H1 (cell line): ENCODE measurements around the gene YBX1. TPM values are rescaled to one million over a fixed set of nuclear protein-coding genes. Genes with fewer than 3 reads are reported as not detected.
A peak's percentile ranks its signal among the peaks of the same experiment; 100 is the strongest.

ENCODE experiments used
- CTCF ChIA-PET: fragments of 300-600 bp; sonication (Branson Sonifier 250); formaldehyde crosslinking; loops from one replicate; lab custom pipeline; 2021; ENCODE audit not compliant: partially characterized antibody; lab: Charles Lee
- POLR2A ChIA-PET: fragments of 300-600 bp; sonication (Branson Sonifier 250); formaldehyde crosslinking; loops from one replicate; lab custom pipeline; 2021; ENCODE audit warnings: inconsistent platforms; ENCODE audit not compliant: partially characterized antibody; lab: Charles Lee
- DNase-seq, 2 experiments: peaks; one replicate each; pipeline versions ENCODE4 v3.0.0 to v3.0.0-alpha.2; 2010 to 2022; ENCODE audit warnings: low spot score in 2 of 2, low read depth in 1 of 2, mixed read lengths in 1 of 2
- FAIRE-seq: peaks from 2 replicates; lab custom pipeline; 2011; peaks lifted over from hg19 to GRCh38; lab: Jason Lieb, UNC
- H2AFZ ChIP-seq: 2 replicates; pipeline ENCODE4 v1.8.1; 2012; ENCODE audit warnings: low read length, inconsistent platforms
- H2AK5ac ChIP-seq: 2 replicates; pipeline ENCODE4 v1.6.1; 2013; ENCODE audit warnings: low read depth, low read length
- H2BK120ac ChIP-seq: replicated peaks from 2 replicates; pipeline ENCODE3; 2013; ENCODE audit warnings: low read depth, low read length, inconsistent platforms
- H2BK12ac ChIP-seq: 2 replicates; pipeline ENCODE4 v1.6.1; 2013; ENCODE audit warnings: low read depth, low read length
- H2BK15ac ChIP-seq: 2 replicates; pipeline ENCODE4 v1.6.1; 2013; ENCODE audit warnings: low read length
- H2BK20ac ChIP-seq: 2 replicates; pipeline ENCODE4 v1.6.1; 2013; ENCODE audit warnings: low read length
- H2BK5ac ChIP-seq: 2 replicates; pipeline ENCODE4 v1.6.1; 2013; ENCODE audit warnings: low read depth, low read length
- H3K14ac ChIP-seq: 2 replicates; pipeline ENCODE4 v1.6.1; 2013; ENCODE audit warnings: inconsistent platforms; ENCODE audit not compliant: insufficient read length
- H3K18ac ChIP-seq: 2 replicates; pipeline ENCODE4 v1.6.1; 2013; ENCODE audit warnings: low read length; ENCODE audit errors: extremely low read depth
- H3K23ac ChIP-seq: 2 replicates; pipeline ENCODE4 v1.6.1; 2013; ENCODE audit warnings: inconsistent platforms; ENCODE audit not compliant: insufficient read length
- H3K23me2 ChIP-seq: 2 replicates; pipeline ENCODE4 v1.6.1; 2013; ENCODE audit warnings: low read depth, low read length
- H3K27ac ChIP-seq: 2 replicates; pipeline ENCODE4 v1.6.1; 2011; ENCODE audit warnings: low read depth, low read length, inconsistent platforms
- H3K27me3 ChIP-seq, 4 experiments: replicated peaks in 1 of 4; 1 replicate in 1 of 4; 2 replicates in 3 of 4; pipeline versions ENCODE4 v1.6.1 to v1.8.1; 2011 to 2013; ENCODE audit warnings: low read length in 3 of 4, mild to moderate bottlenecking in 3 of 4, inconsistent platforms in 2 of 4, mixed read lengths in 2 of 4, moderate library complexity in 1 of 4; ENCODE audit not compliant: control insufficient read depth in 3 of 4, insufficient read depth in 3 of 4; ENCODE audit errors: extremely low read depth in 1 of 4
- H3K36me3 ChIP-seq, 4 experiments: 2 replicates each; pipeline versions ENCODE4 v1.6.1 to v1.8.1; 2011 to 2013; ENCODE audit warnings: mild to moderate bottlenecking in 4 of 4, low read length in 3 of 4, moderate library complexity in 2 of 4, control low read depth in 1 of 4, inconsistent platforms in 1 of 4; ENCODE audit not compliant: insufficient read depth in 4 of 4, control insufficient read depth in 2 of 4
- H3K4ac ChIP-seq: replicated peaks from 2 replicates; pipeline ENCODE3; 2013; ENCODE audit warnings: low read length, low read depth, mixed read lengths, inconsistent platforms; ENCODE audit not compliant: insufficient read length
- H3K4me1 ChIP-seq, 4 experiments: replicated peaks in 1 of 4; 1 replicate in 1 of 4; 2 replicates in 3 of 4; pipeline versions ENCODE4 v1.6.1 to v1.8.1; 2011 to 2013; ENCODE audit warnings: low read length in 3 of 4, inconsistent platforms in 2 of 4, mixed read lengths in 1 of 4; ENCODE audit not compliant: insufficient read depth in 4 of 4, control insufficient read depth in 3 of 4
- H3K4me2 ChIP-seq, 2 experiments: 2 replicates each; pipeline versions ENCODE4 v1.6.1 to v1.8.1; 2011 to 2013; ENCODE audit warnings: low read depth in 2 of 2, low read length in 2 of 2, control low read depth in 1 of 2, inconsistent platforms in 1 of 2, mild to moderate bottlenecking in 1 of 2; ENCODE audit not compliant: insufficient read depth in 1 of 2
- H3K4me3 ChIP-seq, 4 experiments: fragments of 200-600, 300-600 bp in 1 of 4; sonication (generic), shearing (Covaris generic), sonication (Bioruptor Twin) in 1 of 4; 2 replicates each; pipeline versions ENCODE4 v1.5.1 to v1.8.1; 2011 to 2016; ENCODE audit warnings: low read length in 4 of 4, low read depth in 3 of 4, control low read depth in 2 of 4, inconsistent platforms in 2 of 4, mild to moderate bottlenecking in 2 of 4, mixed read lengths in 1 of 4, moderate library complexity in 1 of 4; ENCODE audit not compliant: insufficient read depth in 2 of 4; ENCODE audit errors: extremely low read depth in 1 of 4
- H3K56ac ChIP-seq: replicated peaks from 2 replicates; pipeline ENCODE3; 2013; ENCODE audit warnings: low read depth, mild to moderate bottlenecking, mixed read lengths, low read length, inconsistent platforms; ENCODE audit not compliant: insufficient read length
- H3K79me1 ChIP-seq: 2 replicates; pipeline ENCODE4 v1.6.1; 2013; ENCODE audit warnings: low read depth, low read length, control low read depth
- H3K79me2 ChIP-seq, 2 experiments: 2 replicates each; pipeline versions ENCODE4 v1.6.1 to v1.8.1; 2012 to 2013; ENCODE audit warnings: low read length in 2 of 2, mild to moderate bottlenecking in 2 of 2, inconsistent platforms in 1 of 2; ENCODE audit not compliant: insufficient read depth in 2 of 2, control insufficient read depth in 1 of 2
- H3K9ac ChIP-seq, 4 experiments: replicated peaks in 1 of 4; 1 replicate in 1 of 4; 2 replicates in 3 of 4; pipeline versions ENCODE4 v1.6.1 to v1.8.1; 2011 to 2013; ENCODE audit warnings: low read depth in 3 of 4, low read length in 3 of 4, control low read depth in 2 of 4, mild to moderate bottlenecking in 2 of 4, moderate library complexity in 2 of 4, inconsistent platforms in 1 of 4; ENCODE audit errors: extremely low read depth in 1 of 4
- H3K9me3 ChIP-seq, 2 experiments: 2 replicates each; pipeline versions ENCODE4 v1.6.1 to v1.8.1; 2012 to 2013; ENCODE audit warnings: mild to moderate bottlenecking in 2 of 2, moderate library complexity in 2 of 2, control low read depth in 1 of 2, inconsistent platforms in 1 of 2, low read depth in 1 of 2, low read length in 1 of 2, mixed read lengths in 1 of 2; ENCODE audit not compliant: insufficient read depth in 2 of 2
- H4K20me1 ChIP-seq, 2 experiments: replicated peaks in 1 of 2; 2 replicates each; pipeline versions ENCODE3 to v1.8.1; 2011 to 2013; ENCODE audit warnings: inconsistent platforms in 2 of 2, low read length in 2 of 2, mild to moderate bottlenecking in 1 of 2; ENCODE audit not compliant: insufficient read depth in 2 of 2, control insufficient read depth in 1 of 2
- H4K5ac ChIP-seq: 2 replicates; pipeline ENCODE4 v1.6.1; 2013; ENCODE audit warnings: low read length, low read depth, mixed read lengths, inconsistent platforms; ENCODE audit not compliant: insufficient read length
- H4K8ac ChIP-seq: 2 replicates; pipeline ENCODE4 v1.8.0; 2013; ENCODE audit warnings: mild to moderate bottlenecking, moderate library complexity, low read length, inconsistent platforms; ENCODE audit not compliant: insufficient read depth; ENCODE audit errors: extremely low read depth
- H4K91ac ChIP-seq: replicated peaks from 2 replicates; pipeline ENCODE3; 2013; ENCODE audit warnings: low read length, mixed read lengths, inconsistent platforms; ENCODE audit not compliant: insufficient read length
- ATF3 ChIP-seq: IDR thresholded peaks from 2 replicates; pipeline ENCODE4 v1.6.1; 2011; ENCODE audit warnings: low read depth, mild to moderate bottlenecking, low read length; ENCODE audit not compliant: insufficient read depth
- BACH1 ChIP-seq: IDR thresholded peaks from 2 replicates; pipeline ENCODE4 v1.6.1; 2012; ENCODE audit warnings: low read length, improper control_type of control experiment
- CREB1 ChIP-seq: IDR thresholded peaks from 2 replicates; pipeline ENCODE4 v1.6.1; 2012; ENCODE audit warnings: inconsistent platforms
- E2F6 ChIP-seq: IDR thresholded peaks from 2 replicates; pipeline ENCODE4 v1.6.1; 2012; ENCODE audit warnings: inconsistent platforms
- EP300 ChIP-seq, 2 experiments: IDR thresholded peaks; 1 replicate in 1 of 2; 2 replicates in 1 of 2; pipeline ENCODE4 v1.6.1; 2011 to 2012; ENCODE audit warnings: low read depth in 2 of 2, low read length in 2 of 2, mild to moderate bottlenecking in 2 of 2, borderline replicate concordance in 1 of 2, inconsistent platforms in 1 of 2, moderate library complexity in 1 of 2
- MAFK ChIP-seq: IDR thresholded peaks from 2 replicates; pipeline ENCODE4 v1.6.1; 2012; ENCODE audit warnings: low read depth, mild to moderate bottlenecking, improper control_type of control experiment, low read length
- POLR2A ChIP-seq, 2 experiments: IDR thresholded peaks; 1 replicate in 1 of 2; 2 replicates in 1 of 2; pipeline ENCODE4 v1.6.1; 2011; ENCODE audit warnings: low read depth in 2 of 2, low read length in 2 of 2, mild to moderate bottlenecking in 2 of 2; ENCODE audit errors: control extremely low read depth in 1 of 2
- TBP ChIP-seq: IDR thresholded peaks from 2 replicates; pipeline ENCODE4 v1.6.1; 2011; ENCODE audit warnings: low read depth, low read length, improper control_type of control experiment
- WGBS, 2 experiments: shearing (Covaris generic) in 1 of 2; methylation state at CpG; one replicate each; pipeline versions ENCODE4 v1.1.6 to v1.1.7; 2013 to 2015; ENCODE audit warnings: low lambda C conversion rate in 2 of 2, mixed read lengths in 2 of 2, inconsistent platforms in 1 of 2, low coverage in 1 of 2, missing lambda C conversion rate in 1 of 2; ENCODE audit not compliant: insufficient replicate concordance in 2 of 2, insufficient coverage in 1 of 2, insufficient read length in 1 of 2; ENCODE audit errors: extremely low coverage in 1 of 2, missing lambda C conversion rate in 1 of 2; 5-methylcytosine and 5-hydroxymethylcytosine counted together
- polyA plus RNA-seq, 7 experiments: library from polyadenylated mRNA; depleted of rRNA in 3 of 7; stranded (reverse) in 5 of 7; unstranded in 2 of 7; fragments of >200 nt in 5 of 7; fragments of 200-250 nt in 2 of 7; gene quantifications; 1 replicate in 5 of 7; 2 replicates in 1 of 7; 4 replicates in 1 of 7; pipeline versions ENCODE4 v1.2.1 to v1.2.3, GENCODE V29; 2011 to 2013; ENCODE audit warnings: missing spikeins in 2 of 7, mixed read lengths in 2 of 7
- total RNA-seq: library from RNA; stranded (reverse); fragmentation: NEBNext Ultra II Directional; extraction: Animal tissue kit (Norgen Biotek cat#: 25700); gene quantifications from 2 replicates; pipeline ENCODE4 v1.2.1, GENCODE V29; 2021

YBX1 gene
- total and polyA plus RNA-seq, 2 of the 8 experiments (the other 6 are each of a cell fraction or from before 2014, with no cell fraction given) = 438 to 1,219 TPM

GRCh38 chr1:42739753-42740700, 57.8 kb downstream of the YBX1 start, which contains the start of gene CLDN19:
Gene CLDN19 (minus strand): TSS chr1:42740236. CDS start chr1:42740063, 173 bp downstream.
- Histone ChIP-seq H3K27me3 (no peaks in the 10 kb centered on the region), H2BK12ac (peak within 1 kb of the TSS; percentile 72; the same call in 1 of the 2 replicates), H4K5ac (peak within 1 kb of the TSS; percentile 64), H3K4me2 (peak within 1 kb of the TSS; percentile 77 to 85), H3K23me2 (peaks cover 5% of the 10 kb centered on the region; the same call in 1 of the 2 replicates), H4K91ac (peak within 1 kb of the TSS; percentile 93), H3K79me2 (no peaks in the 10 kb centered on the region), H2BK20ac (peak within 1 kb of the TSS; percentile 95; the same call in 1 of the 2 replicates), H3K9ac (peak within 1 kb of the TSS in 2 of 4 experiments; percentile 5 to 32; a peak in 2 of 7 replicates), H3K4me3 (peak within 1 kb of the TSS; percentile 9 to 55 (median 16); a peak in 6 of 8 replicates), H3K9me3 (no peaks in the 10 kb centered on the region), H3K14ac (no peak within 1 kb of the TSS), H3K18ac (peak within 1 kb of the TSS; percentile 88), H2BK120ac (peak within 1 kb of the TSS; percentile 59), H3K4me1 (peaks cover 0 to 38% (median 28%) of the 10 kb centered on the region in 4 experiments; a peak in 6 of 7 replicates), H2BK5ac (peak within 1 kb of the TSS; percentile 78; the same call in 1 of the 2 replicates), H3K36me3 (no peaks in the 10 kb centered on the region), H3K56ac (peak within 1 kb of the TSS; percentile 60), H2AK5ac (peak within 1 kb of the TSS; percentile 90; the same call in 1 of the 2 replicates), H4K8ac (peak within 1 kb of the TSS; percentile 48), H2AFZ (peak within 1 kb of the TSS; percentile 71), H3K23ac (no peak within 1 kb of the TSS), H2BK15ac (peak within 1 kb of the TSS; percentile 100), H3K27ac (no peak within 1 kb of the TSS), H3K79me1 (peaks cover 3% of the 10 kb centered on the region; the same call in 1 of the 2 replicates), H3K4ac (peak within 1 kb of the TSS; percentile 90), H4K20me1 (peaks cover 0 to 4% of the 10 kb centered on the region in 2 experiments)
- WGBS, 2 experiments = 41% methylated on average over 27 of the region's 27 CpGs; no CpG with 5 or more reads in 1 of the 2 experiments
- ChIA-PET CTCF (interaction anchor here (0.7 to 9.8 kb wide), 9 partner anchors 10 to 567 kb away, joined by 3 to 77 read pairs (median 3); partner anchors contain the start of genes C1orf50 and P3H1), POLR2A (interaction anchor here (0.6 to 3.9 kb wide), 10 partner anchors 9 to 404 kb away, joined by 3 to 32 read pairs (median 4); partner anchors contain the start of genes C1orf50, P3H1 and YBX1)
- FAIRE-seq (peak; percentile 82), DNase-seq (peak; percentile 73 to 93)
- TF ChIP-seq EP300 (IDR thresholded peaks at IDR 0.05; ENCODE audit: borderline replicate concordance in 1 of 2, low read depth in 2 of 2, low read length in 2 of 2) (no peak), E2F6 (0 out of 2 replicates have a peak, but pooled peaks have one; percentile 20), TBP (peak; percentile 27; the same call in 1 of the 2 replicates), POLR2A (IDR thresholded peaks at IDR 0.05; ENCODE audit: control extremely low read depth in 1 of 2, low read depth in 2 of 2, low read length in 2 of 2) (peak in 1 of 2 experiments; percentile 38; a peak in 2 of 3 replicates), ATF3 (no peak), MAFK (no peak), CREB1 (no peak), BACH1 (no peak)
